ENCODE measurements around the gene NUMB. TPM values are rescaled to one million over a fixed set of nuclear protein-coding genes. Genes with fewer than 3 reads are reported as not detected.

The NUMB gene
- total RNA-seq, 2 experiments from 2014 or later = 24.2 to 26.4 TPM

DNA sequence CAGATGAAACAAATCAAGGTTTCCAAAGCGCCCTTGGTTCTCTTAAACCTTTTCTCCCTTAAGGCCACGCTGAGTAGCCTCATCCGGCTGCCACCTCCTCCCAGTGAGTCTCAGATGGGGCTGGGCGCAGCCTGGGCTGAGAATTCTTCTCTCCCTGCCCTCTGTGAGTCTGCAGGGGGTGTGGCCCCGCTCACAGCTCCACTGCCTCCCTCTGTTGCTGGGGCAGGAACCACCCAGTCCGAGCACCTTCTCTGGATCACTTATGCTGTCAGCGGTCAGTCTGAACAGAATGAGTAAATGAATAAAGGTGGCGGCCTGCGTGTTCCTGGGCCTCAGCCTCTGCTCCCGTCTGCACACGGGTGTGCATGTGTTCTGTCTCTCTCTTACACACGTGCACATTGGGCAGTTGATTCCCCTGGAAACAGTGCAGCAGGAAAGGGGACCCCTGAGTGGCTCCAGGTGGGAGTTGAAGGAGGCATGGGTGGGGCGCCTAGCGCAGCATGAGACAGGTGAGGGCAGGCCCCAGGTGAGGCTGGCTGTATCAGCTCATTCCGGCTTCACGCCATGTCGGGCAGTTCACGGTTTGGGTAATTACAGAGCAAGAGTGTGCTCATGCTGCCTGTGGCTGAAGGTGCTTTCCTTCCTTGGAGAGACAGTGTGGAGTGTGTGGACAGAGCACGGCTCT is 216.7 kb downstream of the NUMB start:
- no peak for DNase-seq
- no peak overlapping the region for H3K27ac Mint-ChIP-seq
- intact Hi-C loops (cut with micrococcal nuclease) = no loop called here
- no peaks in the 10 kb centered on the region for H3K36me3 Mint-ChIP-seq (ENCODE audit: low read depth)
- peaks cover 14% of the 10 kb centered on the region for H3K4me1 Mint-ChIP-seq (ENCODE audit: low read depth)
- H3K9me3 Mint-ChIP-seq = no peaks in the 10 kb centered on the region
- H3K4me3 Mint-ChIP-seq = no peak overlapping the region
- H3K27me3 Mint-ChIP-seq (ENCODE audit: low read depth) = peaks cover 62% of the 10 kb centered on the region
- CTCF ChIA-PET = interaction anchor here (1.0 kb wide), 1 partner anchor 10 kb away, joined by 3 read pairs; no protein-coding TSS in a partner anchor

DNA sequence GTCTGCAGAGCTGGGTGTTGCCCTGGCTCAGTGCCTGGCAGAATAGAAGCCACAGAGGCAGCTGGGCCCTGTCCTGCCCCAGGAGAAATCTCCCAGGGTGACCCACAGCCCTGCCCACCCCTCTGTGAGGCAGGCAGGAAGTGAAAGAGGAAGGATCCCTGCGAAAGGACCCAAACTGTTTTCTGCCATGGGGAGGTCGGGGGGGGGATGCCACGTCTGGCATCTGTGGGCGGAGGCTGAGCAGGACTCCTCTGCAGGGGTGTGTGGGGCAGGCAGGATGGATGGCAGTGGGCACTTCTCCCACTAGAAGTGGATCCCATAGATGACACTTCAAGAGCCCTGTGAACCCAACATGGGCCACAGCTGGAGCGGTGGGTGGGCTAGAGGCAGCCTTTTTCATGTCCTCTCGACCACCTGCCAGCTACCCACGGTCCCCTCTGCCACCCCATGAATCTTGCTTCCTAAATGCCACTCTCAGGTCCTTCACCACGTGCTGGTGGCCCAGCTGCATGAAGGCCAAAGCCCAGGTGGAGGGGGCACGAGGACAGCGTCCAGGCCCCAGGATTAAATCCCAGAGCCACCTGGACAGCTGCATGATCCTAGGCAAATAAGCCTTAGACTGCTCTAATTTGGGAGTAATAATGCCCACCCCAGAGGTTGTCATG is 217.4 kb downstream of the NUMB start:
- intact Hi-C loops (cut with micrococcal nuclease) = no loop called here
- H3K27ac Mint-ChIP-seq = no peak overlapping the region
- no peak overlapping the region for H3K4me3 Mint-ChIP-seq
- H3K36me3 Mint-ChIP-seq (ENCODE audit: low read depth) = no peaks in the 10 kb centered on the region
- peaks cover 67% of the 10 kb centered on the region for H3K27me3 Mint-ChIP-seq (ENCODE audit: low read depth)
- CTCF ChIA-PET = no interaction called here
- DNase-seq = no peak
- H3K4me1 Mint-ChIP-seq (ENCODE audit: low read depth) = peaks cover 11% of the 10 kb centered on the region
- H3K9me3 Mint-ChIP-seq = no peaks in the 10 kb centered on the region

DNA sequence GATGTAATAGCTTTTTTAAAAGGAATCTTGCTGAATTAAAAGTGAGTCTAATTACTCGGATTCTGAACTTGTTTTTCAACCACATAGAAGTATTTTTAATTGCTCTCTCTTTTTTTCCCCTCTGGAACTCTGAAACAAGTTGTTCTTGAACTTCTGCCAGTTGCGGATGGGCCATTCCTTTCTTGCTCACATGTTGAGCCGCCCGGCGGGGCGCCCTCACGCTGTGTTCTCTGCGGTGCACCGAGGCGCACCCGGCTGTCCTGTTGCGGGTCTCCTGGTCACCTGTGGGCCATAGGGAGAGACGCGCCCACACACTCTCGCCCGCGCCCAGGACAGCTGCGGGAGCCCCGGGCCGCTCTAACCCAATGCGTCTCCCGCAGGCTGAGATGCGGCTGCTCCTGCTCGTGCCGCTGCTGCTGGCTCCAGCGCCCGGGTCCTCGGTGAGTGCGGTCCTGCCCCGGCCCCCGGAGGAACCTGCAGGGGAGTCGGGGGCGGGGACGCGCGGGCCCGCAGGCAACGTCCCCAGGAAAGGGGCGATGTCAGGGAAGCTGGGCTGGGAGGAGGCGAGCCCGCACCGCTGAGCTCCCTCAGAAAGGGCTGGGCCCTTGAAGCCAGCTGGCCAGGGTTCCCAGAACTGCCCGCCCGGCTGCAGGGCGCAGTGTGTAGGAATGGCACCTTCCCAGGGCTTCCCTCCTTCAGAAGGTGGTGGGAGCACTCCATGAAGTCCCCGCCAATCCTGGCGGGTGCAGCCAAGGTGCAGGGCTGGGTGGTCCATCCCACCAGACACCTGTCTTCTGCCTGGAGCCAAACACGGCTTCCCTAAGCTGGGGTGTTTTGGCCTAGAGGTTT is 218.7 kb downstream of the NUMB start:
- CTCF ChIA-PET = interaction anchor here (0.6 kb wide), 3 partner anchors 145 to 531 kb away, joined by 3 to 4 read pairs (median 3); no protein-coding TSS in a partner anchor
- no peak overlapping the region for H3K4me3 Mint-ChIP-seq
- no peak overlapping the region for H3K27ac Mint-ChIP-seq
- no peak for DNase-seq
- H3K27me3 Mint-ChIP-seq (ENCODE audit: low read depth) = peaks cover 73% of the 10 kb centered on the region
- H3K9me3 Mint-ChIP-seq = no peaks in the 10 kb centered on the region
- intact Hi-C loops (cut with micrococcal nuclease) = no loop called here
- no peaks in the 10 kb centered on the region for H3K36me3 Mint-ChIP-seq (ENCODE audit: low read depth)
- H3K4me1 Mint-ChIP-seq (ENCODE audit: low read depth) = peaks cover 11% of the 10 kb centered on the region

DNA sequence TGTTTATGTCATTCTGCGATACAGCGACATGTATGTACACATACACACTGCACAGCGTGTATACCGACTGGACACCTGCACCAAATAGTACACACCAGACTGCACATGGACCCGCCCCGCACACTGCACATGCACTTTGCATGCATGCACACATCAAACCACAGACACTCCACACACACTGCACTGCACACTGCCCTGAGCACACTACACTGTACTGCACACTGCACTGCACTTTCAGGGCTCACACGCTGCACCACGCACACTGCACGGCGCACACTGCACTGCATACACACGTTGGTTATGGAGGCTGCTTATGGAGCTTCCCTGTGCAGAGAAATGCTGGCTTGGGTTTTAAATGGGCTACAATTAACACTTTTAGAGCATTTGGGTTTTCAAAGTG is 219.4 kb downstream of the NUMB start:
- Mint-ChIP-seq H3K4me1 (ENCODE audit: low read depth) (peaks cover 11% of the 10 kb centered on the region), H3K4me3 (no peak overlapping the region), H3K36me3 (ENCODE audit: low read depth) (no peaks in the 10 kb centered on the region), H3K9me3 (no peaks in the 10 kb centered on the region), H3K27me3 (ENCODE audit: low read depth) (peaks cover 71% of the 10 kb centered on the region), H3K27ac (no peak overlapping the region)
- DNase-seq = no peak
- CTCF ChIA-PET = interaction anchor here (0.6 kb wide), 2 partner anchors 231 to 530 kb away, joined by 3 read pairs; no protein-coding TSS in a partner anchor
- intact Hi-C loops (cut with micrococcal nuclease) = no loop called here

DNA sequence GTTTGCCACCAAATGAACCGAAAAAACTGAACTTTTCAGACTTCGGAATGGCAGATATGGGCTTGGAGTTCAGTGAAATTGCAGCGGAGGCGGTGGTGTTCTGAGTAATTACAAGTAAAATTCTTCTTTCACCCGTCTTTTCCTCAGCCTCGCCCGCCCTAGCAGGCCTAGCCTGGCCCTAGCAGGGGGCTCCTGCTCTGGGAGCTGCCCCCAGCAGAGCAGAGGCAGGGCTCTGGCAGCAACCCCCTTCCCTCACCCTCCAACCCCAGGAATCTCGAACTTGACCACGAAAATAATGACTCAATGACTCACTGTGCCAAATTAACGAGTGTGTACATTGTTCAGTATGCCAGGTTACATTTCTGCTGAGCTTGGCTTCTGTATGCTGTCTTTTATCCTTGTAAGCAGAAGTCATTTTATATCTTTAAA is 219.9 kb downstream of the NUMB start:
- no peak overlapping the region for H3K27ac Mint-ChIP-seq
- H3K27me3 Mint-ChIP-seq (ENCODE audit: low read depth) = peaks cover 68% of the 10 kb centered on the region
- CTCF ChIA-PET = no interaction called here
- H3K36me3 Mint-ChIP-seq (ENCODE audit: low read depth) = no peaks in the 10 kb centered on the region
- H3K9me3 Mint-ChIP-seq = no peaks in the 10 kb centered on the region
- intact Hi-C loops (cut with micrococcal nuclease) = no loop called here
- DNase-seq = no peak
- peaks cover 11% of the 10 kb centered on the region for H3K4me1 Mint-ChIP-seq (ENCODE audit: low read depth)
- H3K4me3 Mint-ChIP-seq = peak overlapping the region; percentile 25

DNA sequence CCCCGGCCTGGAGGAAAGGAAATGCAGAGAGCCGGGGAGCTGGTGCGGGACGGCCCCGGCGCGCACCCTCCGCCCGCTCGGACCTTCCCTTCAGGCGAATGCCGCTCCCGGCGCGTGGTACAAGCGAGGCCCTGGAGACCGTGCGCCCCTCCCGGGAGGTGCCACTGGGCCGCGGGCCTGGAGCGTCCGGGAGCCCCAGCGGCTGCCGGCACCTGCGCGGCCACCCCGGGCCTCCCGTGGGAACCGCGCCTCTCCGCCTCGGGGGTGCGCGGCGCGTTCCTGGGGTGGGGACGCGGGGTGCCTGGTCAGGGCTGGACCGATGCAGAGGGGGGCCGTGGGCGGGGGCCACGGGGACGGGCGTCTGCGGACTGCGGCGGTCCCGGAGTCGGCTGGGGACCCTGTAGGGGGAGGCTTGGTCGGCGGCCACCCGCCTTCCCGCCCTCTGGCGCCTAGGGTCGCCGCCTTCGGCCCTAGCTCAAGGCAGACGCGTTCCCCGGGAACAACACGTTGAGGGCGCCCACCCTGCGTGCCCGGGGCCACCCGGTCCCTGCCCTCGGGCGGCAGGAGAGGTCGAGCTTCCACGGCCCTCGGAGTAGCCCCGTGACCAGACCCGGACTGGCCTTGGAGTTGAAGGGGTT is 220.4 kb downstream of the NUMB start:
- CTCF ChIA-PET = no interaction called here
- Mint-ChIP-seq H3K27me3 (ENCODE audit: low read depth) (peaks cover 64% of the 10 kb centered on the region), H3K27ac (no peak overlapping the region), H3K4me3 (peak overlapping the region; percentile 25), H3K36me3 (ENCODE audit: low read depth) (no peaks in the 10 kb centered on the region), H3K9me3 (no peaks in the 10 kb centered on the region), H3K4me1 (ENCODE audit: low read depth) (peaks cover 11% of the 10 kb centered on the region)
- DNase-seq = no peak
- intact Hi-C loops (cut with micrococcal nuclease) = no loop called here

DNA sequence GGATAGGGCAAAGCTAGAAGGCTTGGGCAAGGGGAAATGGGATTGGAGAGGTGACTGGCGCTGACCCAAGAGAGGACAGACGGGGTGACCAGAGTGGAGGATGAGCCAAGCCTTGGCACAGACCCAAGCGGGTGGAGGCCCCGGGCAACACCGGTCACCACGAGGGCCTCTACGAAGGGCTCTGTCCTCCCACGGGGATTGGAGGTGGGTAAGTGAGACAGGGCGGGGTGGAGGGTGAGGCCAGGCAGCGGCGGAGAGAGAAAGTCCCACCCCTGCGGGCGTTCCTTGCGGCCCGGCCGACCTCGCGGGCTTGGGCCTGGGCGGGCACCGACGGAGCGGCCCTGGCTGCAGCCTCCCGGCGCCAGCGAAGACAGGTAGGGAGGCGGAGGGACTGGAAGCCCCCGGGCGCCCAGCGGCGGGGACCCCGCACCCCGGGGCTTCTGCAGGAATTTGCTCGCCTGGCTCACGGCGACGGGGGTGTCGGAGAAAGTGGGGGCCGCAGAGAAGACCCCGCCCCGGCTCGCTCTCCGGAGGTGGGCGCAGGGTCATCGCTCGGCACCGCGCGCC is 221.0 kb downstream of the NUMB start, which contains the start of gene PAPLN:
TSS of gene PAPLN (plus strand) at position 288 of the 567 bp plus-strand sequence. CDS start 2,273 bp downstream, outside the sequence.
- CTCF ChIA-PET = no interaction called here
- Mint-ChIP-seq H3K27ac (no peak within 1 kb of the TSS), H3K4me3 (peak within 1 kb of the TSS; percentile 32), H3K4me1 (ENCODE audit: low read depth) (peaks cover 9% of the 10 kb centered on the region), H3K36me3 (ENCODE audit: low read depth) (no peaks in the 10 kb centered on the region), H3K27me3 (ENCODE audit: low read depth) (peaks cover 66% of the 10 kb centered on the region), H3K9me3 (no peaks in the 10 kb centered on the region)
- no peak for DNase-seq
- intact Hi-C loops (cut with micrococcal nuclease) = no loop called here

DNA sequence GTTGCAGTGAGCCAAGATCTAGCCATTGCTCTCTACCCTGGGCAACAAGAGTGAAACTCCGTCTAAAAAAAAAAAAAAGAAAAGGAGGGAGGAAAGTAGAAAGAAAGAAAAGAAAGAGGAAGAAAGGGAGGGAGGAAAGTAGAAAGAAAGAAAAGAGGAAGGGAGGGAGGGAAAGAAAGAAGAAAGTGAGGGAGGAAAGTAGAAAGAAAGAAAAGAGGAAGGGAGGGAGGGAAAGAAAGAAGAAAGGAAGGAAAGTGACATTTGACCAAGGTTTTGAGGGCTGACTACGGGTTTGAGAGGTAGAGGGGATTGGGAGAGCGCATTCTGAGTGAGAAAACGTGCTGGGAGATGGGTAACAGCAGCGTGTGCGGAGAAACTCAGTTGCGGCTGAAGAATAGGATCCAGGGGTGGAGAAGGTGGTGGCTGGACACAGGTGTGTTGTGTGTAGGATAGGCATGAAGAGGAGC is 221.6 kb downstream of the NUMB start:
- Mint-ChIP-seq H3K27me3 (ENCODE audit: low read depth) (peaks cover 63% of the 10 kb centered on the region), H3K4me3 (peak overlapping the region; percentile 32), H3K27ac (no peak overlapping the region), H3K4me1 (ENCODE audit: low read depth) (peaks cover 9% of the 10 kb centered on the region), H3K36me3 (ENCODE audit: low read depth) (no peaks in the 10 kb centered on the region), H3K9me3 (no peaks in the 10 kb centered on the region)
- CTCF ChIA-PET = no interaction called here
- intact Hi-C loops (cut with micrococcal nuclease) = no loop called here
- DNase-seq = no peak

DNA sequence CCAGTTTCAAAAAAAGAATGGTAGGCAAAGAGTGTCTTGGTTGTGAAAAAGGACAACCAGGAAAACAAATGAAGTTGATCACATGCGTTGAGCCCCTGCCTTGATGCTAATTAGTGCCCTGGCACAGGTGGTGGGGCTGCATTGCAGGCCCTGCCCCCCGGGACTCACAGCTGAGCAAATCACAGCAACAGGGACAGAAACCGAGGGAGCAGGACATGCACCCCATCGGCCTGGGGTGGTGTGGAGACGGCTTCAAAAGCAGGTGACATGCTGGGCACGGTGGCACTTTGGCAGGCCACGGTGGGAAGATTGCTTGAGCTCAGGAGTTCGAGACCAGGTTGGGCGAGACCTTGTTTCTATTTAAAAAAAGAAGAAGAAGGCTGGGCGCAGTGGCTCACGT is 222.2 kb downstream of the NUMB start:
- no peaks in the 10 kb centered on the region for H3K9me3 Mint-ChIP-seq
- intact Hi-C loops (cut with micrococcal nuclease) = no loop called here

DNA sequence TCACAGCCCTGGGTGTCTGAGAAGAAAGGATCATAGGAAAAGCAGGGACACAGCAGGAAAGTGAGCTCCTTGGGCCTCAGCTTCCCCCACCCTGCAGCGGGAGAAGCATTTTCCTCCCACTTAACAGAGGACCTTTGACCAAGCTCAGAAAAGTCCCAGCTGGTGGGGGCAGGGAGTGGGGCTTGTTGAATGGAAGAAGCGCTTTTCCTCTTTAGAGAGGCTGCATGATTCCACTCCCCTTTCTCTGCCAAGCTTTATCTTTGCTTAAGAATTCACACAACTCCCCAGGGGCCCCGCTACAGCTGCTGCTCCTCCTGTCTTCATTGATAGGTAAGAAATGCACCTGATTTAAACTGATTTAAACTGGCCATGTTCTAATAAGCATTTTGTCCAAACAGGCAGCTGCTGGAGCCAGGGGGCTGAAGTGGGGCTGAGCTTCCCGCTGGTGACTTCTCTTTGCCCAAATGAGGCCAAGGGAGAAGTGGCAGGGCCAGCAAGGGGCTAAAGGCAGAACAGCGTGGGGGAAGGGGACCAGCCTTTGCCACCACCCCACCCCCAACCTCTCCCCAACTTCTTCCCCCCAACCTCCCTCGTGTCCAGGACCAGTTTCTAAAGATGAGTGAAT is 222.7 kb downstream of the NUMB start:
- no peak overlapping the region for H3K27ac Mint-ChIP-seq
- intact Hi-C loops (cut with micrococcal nuclease) = no loop called here
- CTCF ChIA-PET = no interaction called here
- H3K9me3 Mint-ChIP-seq = no peaks in the 10 kb centered on the region
- no peak for DNase-seq
- H3K27me3 Mint-ChIP-seq (ENCODE audit: low read depth) = peaks cover 53% of the 10 kb centered on the region
- H3K36me3 Mint-ChIP-seq (ENCODE audit: low read depth) = no peaks in the 10 kb centered on the region
- no peak overlapping the region for H3K4me3 Mint-ChIP-seq
- peaks cover 9% of the 10 kb centered on the region for H3K4me1 Mint-ChIP-seq (ENCODE audit: low read depth)

More for the DNA sequence above, 222.2 kb downstream of the NUMB start:
- no peak for DNase-seq
- Mint-ChIP-seq H3K4me1 (ENCODE audit: low read depth) (peaks cover 9% of the 10 kb centered on the region), H3K4me3 (no peak overlapping the region), H3K36me3 (ENCODE audit: low read depth) (no peaks in the 10 kb centered on the region), H3K27ac (no peak overlapping the region), H3K27me3 (ENCODE audit: low read depth) (peaks cover 58% of the 10 kb centered on the region)
- CTCF ChIA-PET = no interaction called here

DNA sequence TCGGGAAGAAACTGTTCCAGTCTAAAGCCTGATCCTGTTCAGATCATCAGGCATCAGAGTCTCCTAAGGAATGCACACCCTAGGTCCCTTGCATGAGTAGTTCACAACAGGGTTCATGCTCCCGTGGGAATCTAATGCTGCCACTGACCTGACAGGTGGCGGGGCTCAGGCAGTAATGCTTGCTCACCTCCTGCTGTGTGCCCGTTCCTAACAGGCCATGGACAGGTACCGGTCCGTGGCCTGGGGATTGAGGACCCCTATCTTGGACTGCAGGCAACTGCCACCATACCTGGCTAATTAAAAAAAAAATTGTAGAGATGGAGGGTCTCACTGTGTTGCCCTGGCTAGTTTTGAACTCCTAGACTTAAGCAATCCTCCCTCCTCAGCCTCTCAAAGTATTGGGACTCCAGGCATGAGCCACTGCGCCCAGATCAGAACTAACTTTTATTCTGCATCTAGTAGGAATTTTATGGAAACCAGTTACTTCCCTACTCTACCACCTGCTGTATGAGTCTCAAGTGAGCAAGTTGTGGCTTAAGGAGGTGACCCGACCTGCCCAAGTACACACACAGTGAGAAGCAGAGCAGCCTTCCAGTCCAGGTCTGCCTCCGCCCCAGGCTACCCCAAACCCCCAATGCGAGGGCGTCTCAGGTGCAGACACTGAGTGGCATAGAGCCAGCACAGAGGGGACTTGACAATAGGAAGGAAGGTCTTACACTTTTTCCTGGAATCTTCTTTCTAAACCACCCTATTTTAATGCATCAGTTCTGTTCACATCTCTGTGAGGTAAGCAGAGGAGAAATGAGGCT is 223.6 kb downstream of the NUMB start:
- CTCF ChIA-PET = no interaction called here
- H3K4me1 Mint-ChIP-seq (ENCODE audit: low read depth) = peaks cover 9% of the 10 kb centered on the region
- no peak for DNase-seq
- peaks cover 46% of the 10 kb centered on the region for H3K27me3 Mint-ChIP-seq (ENCODE audit: low read depth)
- H3K4me3 Mint-ChIP-seq = no peak overlapping the region
- no peak overlapping the region for H3K27ac Mint-ChIP-seq
- intact Hi-C loops (cut with micrococcal nuclease) = no loop called here
- H3K9me3 Mint-ChIP-seq = no peaks in the 10 kb centered on the region
- no peaks in the 10 kb centered on the region for H3K36me3 Mint-ChIP-seq (ENCODE audit: low read depth)
